HepG2 (cell line): Measurements from ENCODE around the gene GPR176. TPM values are rescaled to one million over a fixed set of nuclear protein-coding genes. Genes with fewer than 3 reads are reported as not detected.

Source experiments
- ADNP ChIP-seq: sonication (generic); formaldehyde crosslinking; IDR thresholded peaks from 2 replicates; pipeline ENCODE4 v1.4.0; 2020; ENCODE audit warnings: missing genetic modification reagents
- GATAD2A ChIP-seq: IDR thresholded peaks from 2 replicates; pipeline ENCODE4 v1.6.1; 2016
- HES4 ChIP-seq: sonication (generic); formaldehyde crosslinking; IDR thresholded peaks from 2 replicates; pipeline ENCODE4 v1.9.0; 2021; ENCODE audit warnings: mild to moderate bottlenecking, missing genetic modification reagents, borderline replicate concordance
- HNF4G ChIP-seq, 2 experiments: sonication (generic) in 1 of 2; formaldehyde crosslinking in 1 of 2; IDR thresholded peaks; 2 replicates each; pipeline versions ENCODE4 v1.4.0 to v1.6.1; 2011 to 2020; ENCODE audit warnings: borderline replicate concordance in 2 of 2, low read depth in 2 of 2, mild to moderate bottlenecking in 2 of 2, low read length in 1 of 2, missing genetic modification reagents in 1 of 2, moderate library complexity in 1 of 2
- MZF1 ChIP-seq: sonication (generic); formaldehyde crosslinking; IDR thresholded peaks from 2 replicates; pipeline ENCODE4 v1.8.1; 2023; ENCODE audit warnings: mild to moderate bottlenecking, missing genetic modification reagents, borderline replicate concordance
- POLR2G ChIP-seq: fragments of 200-400 bp; formaldehyde crosslinking; IDR thresholded peaks from 2 replicates; pipeline ENCODE4 v1.6.1; 2018; ENCODE audit warnings: mild to moderate bottlenecking, low read depth, low read length, moderate library complexity
- TGIF2 ChIP-seq: IDR thresholded peaks from 2 replicates; pipeline ENCODE4 v1.6.1; 2016; ENCODE audit warnings: control low read depth, missing compliant biosample characterization
- ZBTB38 ChIP-seq: sonication (generic); formaldehyde crosslinking; IDR thresholded peaks from 2 replicates; pipeline ENCODE4 v1.5.1; 2020; ENCODE audit warnings: mild to moderate bottlenecking, missing genetic modification reagents
- ZC3H13 ChIP-seq: sonication (generic); formaldehyde crosslinking; IDR thresholded peaks from 2 replicates; pipeline ENCODE4 v1.8.1; 2023; ENCODE audit warnings: mild to moderate bottlenecking, missing genetic modification reagents, moderate library complexity
- ZFP82 ChIP-seq: sonication (generic); formaldehyde crosslinking; IDR thresholded peaks from 2 replicates; pipeline ENCODE4 v1.5.1; 2020; ENCODE audit warnings: mild to moderate bottlenecking, missing genetic modification reagents, borderline replicate concordance
- ZNF12 ChIP-seq: sonication (generic); formaldehyde crosslinking; IDR thresholded peaks from 2 replicates; pipeline ENCODE4 v1.5.0; 2020; ENCODE audit warnings: missing genetic modification reagents
- ZNF598 ChIP-seq: sonication (generic); formaldehyde crosslinking; IDR thresholded peaks from 2 replicates; pipeline ENCODE4 v1.5.1; 2020; ENCODE audit warnings: mild to moderate bottlenecking, missing genetic modification reagents, borderline replicate concordance
- ZNF790 ChIP-seq: sonication (generic); formaldehyde crosslinking; IDR thresholded peaks from 2 replicates; pipeline ENCODE4 v1.8.0; 2022; ENCODE audit warnings: missing genetic modification reagents, mild to moderate bottlenecking, borderline replicate concordance
- polyA plus RNA-seq, 8 experiments: library from polyadenylated mRNA; depleted of rRNA in 3 of 8; stranded (reverse) in 7 of 8; unstranded in 1 of 8; fragments of >200 nt; fragmentation: Illumina TruSeq in 4 of 8; extraction: Trizol in 4 of 8; gene quantifications; 2 replicates each; pipeline versions ENCODE4 v1.2.1 to v1.2.3, GENCODE V29; 2011 to 2016; ENCODE audit warnings: low read depth in 4 of 8, missing spikeins in 1 of 8, mixed read lengths in 1 of 8; ENCODE audit not compliant: insufficient read depth in 1 of 8
- total RNA-seq, 5 experiments: library from RNA; depleted of rRNA; stranded (reverse); fragments of >200 nt; fragmentation: Illumina TruSeq; extraction: Trizol; gene quantifications; 2 replicates each; pipeline ENCODE4 v1.2.3, GENCODE V29; 2016; ENCODE audit warnings: low read depth in 1 of 5
- TF ChIP-seq, protein P1 (sequence below): sonication (generic); formaldehyde crosslinking; IDR thresholded peaks from 2 replicates; pipeline ENCODE4 v1.4.0; 2020; ENCODE audit warnings: missing genetic modification reagents
- TF ChIP-seq, protein P2 (sequence below): sonication (generic); formaldehyde crosslinking; IDR thresholded peaks from 2 replicates; pipeline ENCODE4 v1.5.1; 2020; ENCODE audit warnings: mild to moderate bottlenecking, moderate library complexity, missing genetic modification reagents
- TF ChIP-seq, protein P3 (sequence below): sonication (generic); formaldehyde crosslinking; IDR thresholded peaks from 2 replicates; pipeline ENCODE4 v1.5.1; 2020; ENCODE audit warnings: missing genetic modification reagents, mild to moderate bottlenecking, borderline replicate concordance
- TF ChIP-seq, protein P4 (sequence below): IDR thresholded peaks from 2 replicates; pipeline ENCODE4 v1.6.1; 2016
- TF ChIP-seq, protein P5 (sequence below): sonication (generic); formaldehyde crosslinking; IDR thresholded peaks from 2 replicates; pipeline ENCODE4 v1.4.0; 2020; ENCODE audit warnings: mild to moderate bottlenecking, missing genetic modification reagents
- TF ChIP-seq, protein P6 (sequence below): IDR thresholded peaks from 2 replicates; pipeline ENCODE4 v1.4.0; 2020; ENCODE audit warnings: mild to moderate bottlenecking, missing genetic modification reagents

The GPR176 gene
- total and polyA plus RNA-seq, 2 of the 13 experiments (the other 11 are each of a cell fraction or from before 2014, with no cell fraction given), result 0.11 to 0.20 TPM

DNA sequence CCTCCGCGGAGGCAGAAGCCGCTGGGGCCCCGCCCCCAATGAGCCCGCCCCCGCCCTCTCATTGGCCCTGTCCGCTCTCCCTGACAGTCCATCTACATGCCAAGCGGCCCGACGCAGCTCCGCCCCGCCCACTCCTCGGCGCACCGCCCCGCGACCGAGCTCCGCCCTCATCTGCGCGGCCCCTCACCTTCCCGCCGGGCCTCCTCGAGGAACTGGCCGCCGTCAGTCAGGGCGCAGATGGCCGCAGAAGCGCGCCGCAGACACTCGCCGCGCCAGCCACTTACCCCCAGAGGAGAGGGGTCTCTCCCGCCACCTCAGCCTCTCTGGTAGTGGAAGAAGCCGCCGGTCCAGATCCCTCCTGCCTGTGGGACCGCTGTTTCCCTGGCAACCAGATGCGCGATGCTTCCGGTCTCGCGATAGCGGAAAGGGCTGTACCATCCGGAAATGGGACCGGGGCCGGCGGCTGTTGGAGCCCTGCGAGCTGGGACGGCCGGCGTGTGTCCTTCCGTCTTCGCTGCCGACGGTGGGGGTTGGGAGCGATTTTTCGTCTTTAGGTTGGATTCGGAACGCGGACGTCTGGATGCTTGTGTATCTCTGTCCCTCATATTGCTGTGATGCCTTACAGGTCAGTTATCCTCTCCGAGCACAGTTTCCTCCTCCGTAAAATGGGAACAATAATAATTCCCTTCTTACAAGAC, 137.5 kb downstream of the GPR176 start, which contains the start of gene FSIP1 (continued):
- TF ChIP-seq, protein P1, sequence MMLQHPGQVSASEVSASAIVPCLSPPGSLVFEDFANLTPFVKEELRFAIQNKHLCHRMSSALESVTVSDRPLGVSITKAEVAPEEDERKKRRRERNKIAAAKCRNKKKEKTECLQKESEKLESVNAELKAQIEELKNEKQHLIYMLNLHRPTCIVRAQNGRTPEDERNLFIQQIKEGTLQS, result peak; percentile 12; the same call in 1 of the 2 replicates
- TF ChIP-seq HNF4G (IDR thresholded peaks at IDR 0.05; ENCODE audit: borderline replicate concordance, low read depth, low read length), result no peak
- no peak for TF ChIP-seq HNF4G (CRISPR knock-in tag; IDR thresholded peaks at IDR 0.05; ENCODE audit: borderline replicate concordance, low read depth)
- TF ChIP-seq ZNF598, result no peak
- TF ChIP-seq ZNF12 (CRISPR knock-in tag), result no peak
- 0 out of 2 replicates have a peak, but pooled peaks have one; percentile 27 for TF ChIP-seq ZC3H13 (CRISPR knock-in tag)
- no peak for TF ChIP-seq ZFP82
- peak; percentile 76 for TF ChIP-seq TGIF2
- TF ChIP-seq, protein P2, sequence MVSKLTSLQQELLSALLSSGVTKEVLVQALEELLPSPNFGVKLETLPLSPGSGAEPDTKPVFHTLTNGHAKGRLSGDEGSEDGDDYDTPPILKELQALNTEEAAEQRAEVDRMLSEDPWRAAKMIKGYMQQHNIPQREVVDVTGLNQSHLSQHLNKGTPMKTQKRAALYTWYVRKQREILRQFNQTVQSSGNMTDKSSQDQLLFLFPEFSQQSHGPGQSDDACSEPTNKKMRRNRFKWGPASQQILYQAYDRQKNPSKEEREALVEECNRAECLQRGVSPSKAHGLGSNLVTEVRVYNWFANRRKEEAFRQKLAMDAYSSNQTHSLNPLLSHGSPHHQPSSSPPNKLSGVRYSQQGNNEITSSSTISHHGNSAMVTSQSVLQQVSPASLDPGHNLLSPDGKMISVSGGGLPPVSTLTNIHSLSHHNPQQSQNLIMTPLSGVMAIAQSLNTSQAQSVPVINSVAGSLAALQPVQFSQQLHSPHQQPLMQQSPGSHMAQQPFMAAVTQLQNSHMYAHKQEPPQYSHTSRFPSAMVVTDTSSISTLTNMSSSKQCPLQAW, result peak; percentile 90
- TF ChIP-seq HES4 (CRISPR knock-in tag), result no peak
- no peak for TF ChIP-seq MZF1
- TF ChIP-seq, protein P3, sequence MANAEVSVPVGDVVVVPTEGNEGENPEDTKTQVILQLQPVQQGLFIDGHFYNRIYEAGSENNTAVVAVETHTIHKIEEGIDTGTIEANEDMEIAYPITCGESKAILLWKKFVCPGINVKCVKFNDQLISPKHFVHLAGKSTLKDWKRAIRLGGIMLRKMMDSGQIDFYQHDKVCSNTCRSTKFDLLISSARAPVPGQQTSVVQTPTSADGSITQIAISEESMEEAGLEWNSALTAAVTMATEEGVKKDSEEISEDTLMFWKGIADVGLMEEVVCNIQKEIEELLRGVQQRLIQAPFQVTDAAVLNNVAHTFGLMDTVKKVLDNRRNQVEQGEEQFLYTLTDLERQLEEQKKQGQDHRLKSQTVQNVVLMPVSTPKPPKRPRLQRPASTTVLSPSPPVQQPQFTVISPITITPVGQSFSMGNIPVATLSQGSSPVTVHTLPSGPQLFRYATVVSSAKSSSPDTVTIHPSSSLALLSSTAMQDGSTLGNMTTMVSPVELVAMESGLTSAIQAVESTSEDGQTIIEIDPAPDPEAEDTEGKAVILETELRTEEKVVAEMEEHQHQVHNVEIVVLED, result peak; percentile 67; the same call in 1 of the 2 replicates
- TF ChIP-seq POLR2G, result peak; percentile 89
- TF ChIP-seq, protein P4, sequence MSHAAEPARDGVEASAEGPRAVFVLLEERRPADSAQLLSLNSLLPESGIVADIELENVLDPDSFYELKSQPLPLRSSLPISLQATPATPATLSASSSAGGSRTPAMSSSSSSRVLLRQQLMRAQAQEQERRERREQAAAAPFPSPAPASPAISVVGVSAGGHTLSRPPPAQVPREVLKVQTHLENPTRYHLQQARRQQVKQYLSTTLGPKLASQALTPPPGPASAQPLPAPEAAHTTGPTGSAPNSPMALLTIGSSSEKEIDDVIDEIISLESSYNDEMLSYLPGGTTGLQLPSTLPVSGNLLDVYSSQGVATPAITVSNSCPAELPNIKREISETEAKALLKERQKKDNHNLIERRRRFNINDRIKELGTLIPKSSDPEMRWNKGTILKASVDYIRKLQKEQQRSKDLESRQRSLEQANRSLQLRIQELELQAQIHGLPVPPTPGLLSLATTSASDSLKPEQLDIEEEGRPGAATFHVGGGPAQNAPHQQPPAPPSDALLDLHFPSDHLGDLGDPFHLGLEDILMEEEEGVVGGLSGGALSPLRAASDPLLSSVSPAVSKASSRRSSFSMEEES (CRISPR knock-in tag), result 0 out of 2 replicates have a peak, but pooled peaks have one; percentile 12
- TF ChIP-seq, protein P5, sequence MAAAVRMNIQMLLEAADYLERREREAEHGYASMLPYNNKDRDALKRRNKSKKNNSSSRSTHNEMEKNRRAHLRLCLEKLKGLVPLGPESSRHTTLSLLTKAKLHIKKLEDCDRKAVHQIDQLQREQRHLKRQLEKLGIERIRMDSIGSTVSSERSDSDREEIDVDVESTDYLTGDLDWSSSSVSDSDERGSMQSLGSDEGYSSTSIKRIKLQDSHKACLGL (CRISPR knock-in tag), result 0 out of 2 replicates have a peak, but pooled peaks have one; percentile 46
- TF ChIP-seq ADNP, result no peak
- TF ChIP-seq ZNF790 (CRISPR knock-in tag), result no peak
- TF ChIP-seq ZBTB38 (CRISPR knock-in tag), result no peak
- peak; percentile 10; the same call in 1 of the 2 replicates for TF ChIP-seq GATAD2A (CRISPR knock-in tag)
- TF ChIP-seq, protein P6, sequence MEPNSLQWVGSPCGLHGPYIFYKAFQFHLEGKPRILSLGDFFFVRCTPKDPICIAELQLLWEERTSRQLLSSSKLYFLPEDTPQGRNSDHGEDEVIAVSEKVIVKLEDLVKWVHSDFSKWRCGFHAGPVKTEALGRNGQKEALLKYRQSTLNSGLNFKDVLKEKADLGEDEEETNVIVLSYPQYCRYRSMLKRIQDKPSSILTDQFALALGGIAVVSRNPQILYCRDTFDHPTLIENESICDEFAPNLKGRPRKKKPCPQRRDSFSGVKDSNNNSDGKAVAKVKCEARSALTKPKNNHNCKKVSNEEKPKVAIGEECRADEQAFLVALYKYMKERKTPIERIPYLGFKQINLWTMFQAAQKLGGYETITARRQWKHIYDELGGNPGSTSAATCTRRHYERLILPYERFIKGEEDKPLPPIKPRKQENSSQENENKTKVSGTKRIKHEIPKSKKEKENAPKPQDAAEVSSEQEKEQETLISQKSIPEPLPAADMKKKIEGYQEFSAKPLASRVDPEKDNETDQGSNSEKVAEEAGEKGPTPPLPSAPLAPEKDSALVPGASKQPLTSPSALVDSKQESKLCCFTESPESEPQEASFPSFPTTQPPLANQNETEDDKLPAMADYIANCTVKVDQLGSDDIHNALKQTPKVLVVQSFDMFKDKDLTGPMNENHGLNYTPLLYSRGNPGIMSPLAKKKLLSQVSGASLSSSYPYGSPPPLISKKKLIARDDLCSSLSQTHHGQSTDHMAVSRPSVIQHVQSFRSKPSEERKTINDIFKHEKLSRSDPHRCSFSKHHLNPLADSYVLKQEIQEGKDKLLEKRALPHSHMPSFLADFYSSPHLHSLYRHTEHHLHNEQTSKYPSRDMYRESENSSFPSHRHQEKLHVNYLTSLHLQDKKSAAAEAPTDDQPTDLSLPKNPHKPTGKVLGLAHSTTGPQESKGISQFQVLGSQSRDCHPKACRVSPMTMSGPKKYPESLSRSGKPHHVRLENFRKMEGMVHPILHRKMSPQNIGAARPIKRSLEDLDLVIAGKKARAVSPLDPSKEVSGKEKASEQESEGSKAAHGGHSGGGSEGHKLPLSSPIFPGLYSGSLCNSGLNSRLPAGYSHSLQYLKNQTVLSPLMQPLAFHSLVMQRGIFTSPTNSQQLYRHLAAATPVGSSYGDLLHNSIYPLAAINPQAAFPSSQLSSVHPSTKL (CRISPR knock-in tag), result peak; percentile 71; the same call in 1 of the 2 replicates
